GM19372 (cell line): ENCODE data around the gene IRF6.

Source experiments
- ATAC-seq: cut with Tn5 transposase; IDR thresholded peaks from one replicate; pipeline ENCODE4 v1.9.1; 2021; ENCODE audit warnings: mild to moderate bottlenecking, low read depth, moderate library complexity; ENCODE audit not compliant: unreplicated experiment

IRF6 gene

GRCh38 chr1:209805875-209806760, at the start of gene IRF6:
Gene IRF6, minus strand, starts transcription at chr1:209806142. Its CDS starts 4,729 bp downstream, at chr1:209801413.
- ATAC-seq = peak; percentile 97

DNA sequence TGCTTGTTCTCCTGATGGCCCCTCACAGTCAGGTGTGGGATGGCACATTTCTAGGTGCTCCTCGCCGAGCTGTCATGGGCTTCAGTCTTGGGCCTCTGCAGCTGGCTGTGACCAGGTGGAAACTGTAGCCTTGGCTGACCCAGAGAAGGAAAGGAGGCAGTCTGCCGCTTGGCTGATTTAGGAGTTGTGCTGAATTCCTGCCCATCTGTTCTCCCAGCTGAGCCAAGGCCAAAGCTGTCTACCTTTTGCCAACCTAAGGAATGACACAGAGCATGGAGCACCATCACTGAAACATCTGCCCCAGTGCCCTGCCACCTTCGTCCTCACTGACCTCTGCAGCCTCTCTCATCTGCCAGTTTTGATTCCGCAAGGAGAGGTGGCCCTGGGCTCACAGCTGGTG, 49.7 kb upstream of the IRF6 start:
- ATAC-seq = no peak

GRCh38 chr1:209855006-209855405, 49.1 kb upstream of the IRF6 start:
- no peak for ATAC-seq

- ATAC-seq = no peak
These were observed 48.3 kb upstream of the IRF6 start for GRCh38 chr1:209854196-209854595.

GRCh38 chr1:209853676-209854075, 47.7 kb upstream of the IRF6 start:
- no peak for ATAC-seq

DNA sequence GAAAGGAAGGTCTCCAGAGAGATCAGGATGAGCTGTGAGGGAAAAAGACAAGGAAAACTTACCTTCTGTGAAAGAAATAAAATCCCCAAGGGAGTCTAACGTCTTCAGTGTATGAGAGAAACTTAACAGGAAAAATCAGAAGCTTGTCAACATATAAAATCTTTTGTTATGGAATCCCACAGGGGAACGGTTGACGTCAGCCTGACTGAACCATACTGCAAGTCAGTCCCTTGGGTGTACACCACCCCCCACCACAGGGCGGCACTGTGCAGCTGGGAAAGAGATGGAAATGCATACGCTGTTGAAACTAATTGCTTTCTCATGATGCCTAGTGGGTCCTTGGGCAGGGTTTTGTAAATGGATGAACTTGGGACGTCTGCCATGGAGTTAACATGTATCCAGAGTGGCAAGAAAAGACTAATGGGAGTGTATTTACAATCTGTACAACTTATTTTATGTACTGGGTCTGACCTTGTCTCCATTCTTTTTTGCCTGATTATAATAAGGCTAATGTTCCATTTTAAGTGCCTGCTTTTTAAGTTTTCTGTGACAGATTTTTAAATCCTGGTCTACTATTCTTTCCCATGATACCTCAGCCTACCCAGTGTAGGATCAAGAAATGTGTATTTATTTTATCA, 44.5 kb upstream of the IRF6 start:
- ATAC-seq = peak; percentile 57

DNA sequence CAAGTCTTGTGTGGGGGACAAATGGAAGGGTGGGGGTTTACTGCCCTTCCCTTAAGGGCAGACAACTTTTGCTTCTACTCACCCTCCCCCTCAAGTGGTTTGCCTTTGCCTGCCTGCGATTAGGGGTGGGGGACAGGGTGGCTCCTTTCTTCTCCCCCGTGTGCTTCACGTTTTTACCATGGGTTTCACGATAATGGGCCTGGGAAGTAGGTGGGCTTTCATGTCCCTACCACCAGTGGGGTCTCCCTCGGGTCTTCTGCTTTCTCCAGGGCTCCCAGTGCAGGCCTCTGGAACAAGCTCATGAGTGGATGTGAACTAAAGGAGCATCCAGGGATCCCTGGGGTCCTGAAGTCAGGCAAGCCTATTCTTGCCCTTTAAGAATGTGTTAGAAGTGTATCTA, 43.4 kb upstream of the IRF6 start:
- no peak for ATAC-seq

DNA sequence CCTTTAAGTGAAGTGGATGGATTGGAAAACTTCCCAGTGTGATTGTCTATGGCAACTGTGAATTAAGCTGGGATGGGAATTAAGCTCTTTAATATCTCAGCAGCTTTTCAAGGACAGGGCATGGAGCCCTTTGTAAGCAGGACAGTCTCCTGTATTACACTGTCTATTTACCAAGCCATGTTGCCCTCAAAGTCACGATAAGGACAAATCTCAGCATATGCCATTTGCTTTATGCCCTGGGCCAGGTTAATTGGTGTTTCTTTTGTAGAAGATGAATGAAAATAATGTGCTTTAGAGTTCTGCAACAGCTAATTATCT, 39.4 kb upstream of the IRF6 start:
- ATAC-seq = no peak

DNA sequence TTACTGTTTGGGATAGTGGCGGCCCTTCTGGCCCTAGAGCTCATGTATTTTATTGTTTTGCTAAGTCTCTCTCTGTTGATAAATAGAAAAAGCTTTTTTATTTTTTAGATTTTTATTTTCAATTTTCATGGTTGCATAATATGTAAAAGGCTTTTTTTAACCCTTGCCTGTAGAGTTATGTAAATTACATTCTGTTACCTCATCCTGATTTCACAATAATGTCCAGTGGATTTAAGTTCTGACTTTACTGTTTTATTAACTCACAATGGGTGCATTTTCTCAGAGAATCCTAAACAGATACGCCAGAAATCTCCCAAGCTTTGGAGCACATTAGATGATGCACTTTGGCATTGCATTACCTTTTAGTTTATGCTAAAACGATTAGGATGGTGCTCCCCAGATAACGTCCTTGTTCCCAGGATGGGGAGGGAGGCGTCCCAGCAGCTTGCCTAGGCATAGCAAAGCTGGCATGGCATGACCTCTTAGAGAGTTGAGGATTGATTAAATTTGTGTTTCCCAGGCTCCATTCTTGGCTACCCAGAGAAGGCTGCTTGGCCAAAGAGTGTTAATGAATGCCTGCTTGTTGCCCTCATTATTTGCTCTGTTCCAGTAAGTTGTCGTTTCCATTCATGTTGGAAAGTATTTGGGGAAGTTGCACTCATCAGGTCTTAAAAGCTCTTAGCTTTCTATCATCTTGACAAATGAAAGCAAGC, 38.9 kb upstream of the IRF6 start:
- ATAC-seq = no peak

- no peak for ATAC-seq
These were observed 34.7 kb upstream of the IRF6 start for GRCh38 chr1:209840611-209841010.

- no peak for ATAC-seq
These were observed 34.1 kb upstream of the IRF6 start for GRCh38 chr1:209839875-209840546.

DNA sequence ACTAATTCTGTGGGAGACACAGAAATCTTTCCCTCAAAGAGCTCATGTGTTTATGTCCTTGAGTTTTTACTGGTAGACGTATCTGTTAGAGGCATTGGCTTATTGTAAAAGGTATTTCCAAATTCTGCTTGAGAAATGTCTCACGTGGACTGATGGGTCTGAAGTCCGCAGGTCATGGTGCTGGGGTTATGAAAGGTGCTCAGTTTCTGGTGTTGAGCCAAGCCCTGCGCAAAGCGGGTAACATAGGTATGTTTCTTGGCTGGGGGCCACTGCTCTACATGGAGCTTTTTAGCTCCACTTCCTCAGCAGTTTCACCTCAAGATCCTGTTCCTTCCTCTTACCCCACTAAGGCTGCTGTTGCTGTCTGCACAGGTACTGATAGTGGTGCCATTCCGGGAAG, 32.6 kb upstream of the IRF6 start:
- ATAC-seq = no peak

GRCh38 chr1:209837671-209838070, 31.7 kb upstream of the IRF6 start:
- ATAC-seq = no peak

GRCh38 chr1:209835782-209836298, 29.9 kb upstream of the IRF6 start:
- no peak for ATAC-seq

GRCh38 chr1:209831615-209832014, 25.7 kb upstream of the IRF6 start:
- no peak for ATAC-seq

- ATAC-seq = no peak
These were observed 24.8 kb upstream of the IRF6 start for GRCh38 chr1:209830722-209831121.

DNA sequence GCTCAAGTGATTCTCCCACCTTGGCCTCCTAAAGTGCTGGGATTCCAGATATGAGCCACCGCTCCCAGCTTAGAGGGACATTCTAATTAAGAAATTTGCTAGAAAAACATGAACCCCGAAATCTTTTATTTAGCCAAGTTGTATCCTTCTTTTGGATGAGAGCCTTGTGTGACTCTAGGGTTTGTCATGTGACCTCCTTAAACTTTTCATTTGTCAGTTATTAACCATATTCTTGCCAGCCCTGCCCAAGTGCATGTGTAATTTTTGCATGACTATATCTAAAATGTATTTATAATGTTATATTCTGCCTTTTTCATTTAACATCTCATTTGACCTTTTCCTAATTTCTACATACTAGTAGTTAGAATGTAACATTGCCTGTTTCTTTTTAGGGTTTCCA, 23.8 kb upstream of the IRF6 start:
- no peak for ATAC-seq

DNA sequence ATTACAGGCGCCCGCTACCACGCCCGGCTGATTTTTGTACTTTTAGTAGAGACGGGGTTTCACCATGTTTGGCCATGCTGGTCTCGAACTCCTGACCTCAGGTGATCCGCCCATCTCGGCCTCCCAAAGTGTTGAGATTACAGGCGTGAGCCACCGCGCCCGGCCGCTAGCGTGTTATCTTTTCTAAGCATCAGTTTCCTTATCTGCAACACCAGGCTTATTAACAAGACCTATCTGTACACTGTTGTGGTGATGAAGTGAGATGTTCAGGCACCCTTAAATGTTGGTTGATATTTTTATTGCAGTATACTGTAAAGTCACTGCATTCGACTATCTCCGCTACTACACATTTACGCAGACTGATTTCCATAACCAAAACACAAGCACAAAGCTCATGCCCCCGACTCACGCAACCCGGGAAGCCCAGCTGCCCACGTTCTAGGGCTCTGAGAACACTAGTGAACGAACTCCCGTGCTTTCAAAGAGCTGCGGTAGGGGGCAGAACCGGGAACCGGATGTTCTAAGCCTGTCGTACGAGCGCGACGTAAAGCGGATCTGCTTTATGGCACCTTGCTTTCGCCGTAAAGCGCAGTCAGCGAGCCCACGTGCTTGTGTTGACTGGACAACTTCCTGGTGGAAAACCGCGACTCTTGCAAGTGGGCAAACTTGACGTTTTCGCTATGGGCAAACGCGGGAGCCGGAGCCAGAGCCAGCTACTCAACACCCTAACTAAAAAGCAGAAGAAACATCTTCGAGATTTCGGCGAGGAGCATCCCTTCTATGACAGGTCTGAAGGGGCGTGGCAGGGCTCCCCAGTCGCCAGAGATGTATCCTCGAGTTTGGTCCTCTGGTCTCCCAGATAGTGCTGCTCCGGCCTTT, 21.7 kb upstream of the IRF6 start, which contains the start of gene UTP25:
Gene UTP25 (plus strand): TSS at position 589 of the 879 bp plus-strand sequence. CDS start 92 bp downstream, at position 681.
- peak; percentile 83 for ATAC-seq

DNA sequence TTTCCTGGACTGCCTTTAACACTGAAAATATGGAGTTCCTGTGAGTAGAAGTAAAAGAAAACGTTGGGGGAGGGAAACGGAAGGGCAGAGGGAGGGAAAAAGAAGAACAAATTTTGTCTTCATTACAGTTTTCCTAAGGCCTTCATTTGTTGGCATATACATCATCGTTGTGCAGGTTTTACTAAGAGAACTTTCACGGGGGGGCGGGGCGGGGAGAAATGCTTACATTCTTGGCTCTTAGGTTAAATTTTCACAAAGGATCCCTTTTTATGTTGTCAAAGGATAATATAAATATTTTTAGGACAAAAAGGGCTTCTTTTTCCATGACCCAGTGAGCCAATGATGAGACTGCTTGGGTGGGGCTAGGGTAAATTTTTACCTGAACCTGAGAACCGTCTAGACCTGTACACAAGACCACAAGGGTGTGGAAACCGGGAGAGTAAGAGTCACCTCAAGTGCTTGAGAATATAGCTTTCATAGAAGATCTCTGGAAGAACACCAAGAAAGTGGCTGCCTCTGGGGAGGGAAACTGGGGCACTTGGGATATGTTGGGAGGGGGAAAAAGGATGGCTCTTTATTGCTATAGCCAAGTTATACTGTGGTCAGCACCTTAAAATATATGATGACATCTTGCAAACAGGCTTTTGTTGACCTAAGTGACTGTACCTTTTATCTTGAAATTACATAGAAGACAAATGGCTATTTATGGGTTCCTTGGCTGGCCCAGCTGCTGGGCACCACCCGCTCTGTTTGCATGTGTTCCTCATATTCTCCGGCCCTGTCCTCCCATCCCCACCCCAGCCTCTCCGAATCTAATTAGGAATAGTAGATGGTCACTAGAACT, 19.9 kb upstream of the IRF6 start:
- no peak for ATAC-seq
